ENCODE data around the gene UGT1A5.

UGT1A5 gene

DNA sequence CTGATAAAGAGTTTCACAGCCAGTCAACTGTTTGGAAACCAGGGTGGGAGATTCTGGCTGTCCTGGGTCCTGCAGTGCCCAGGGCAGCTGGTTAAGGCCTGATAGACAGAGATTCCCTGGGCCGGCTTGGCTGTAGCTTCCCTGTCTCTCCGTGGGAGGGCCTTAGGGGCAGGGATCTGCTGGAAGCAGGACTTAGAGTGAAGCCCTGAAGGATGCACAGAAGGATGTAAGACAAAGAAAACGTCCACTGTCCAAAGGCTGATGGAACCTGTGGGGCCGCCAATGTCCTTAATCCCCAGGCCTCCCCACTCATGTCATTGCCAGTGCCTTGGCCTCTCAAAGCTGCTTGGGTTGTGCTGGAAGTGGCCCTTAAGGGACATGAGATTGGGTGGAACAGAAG lies 98.4 kb downstream of the UGT1A5 start:
- DNase-seq (ENCODE audit: low read depth) = no peak

DNA sequence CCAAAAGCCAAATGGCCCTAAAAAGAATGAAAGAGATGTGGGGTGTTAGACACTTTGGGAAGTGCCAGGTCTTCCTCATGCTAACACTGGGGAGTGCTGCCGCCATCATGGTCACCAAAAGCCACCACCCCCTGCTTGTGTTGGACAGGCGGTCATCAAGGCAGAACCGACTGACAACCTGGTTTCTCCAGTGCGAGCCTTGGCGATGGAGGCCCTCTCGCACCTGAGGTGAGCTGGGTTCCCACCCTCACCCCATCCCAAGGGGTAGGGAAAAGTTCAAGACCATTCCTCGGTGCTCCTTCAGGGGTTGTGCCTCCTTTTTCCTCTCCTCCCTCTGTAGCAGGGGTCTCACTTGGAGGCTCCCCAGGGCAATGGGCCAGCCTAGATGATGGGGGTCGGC lies 99.0 kb downstream of the UGT1A5 start:
- no peak for DNase-seq (ENCODE audit: low read depth)

DNA sequence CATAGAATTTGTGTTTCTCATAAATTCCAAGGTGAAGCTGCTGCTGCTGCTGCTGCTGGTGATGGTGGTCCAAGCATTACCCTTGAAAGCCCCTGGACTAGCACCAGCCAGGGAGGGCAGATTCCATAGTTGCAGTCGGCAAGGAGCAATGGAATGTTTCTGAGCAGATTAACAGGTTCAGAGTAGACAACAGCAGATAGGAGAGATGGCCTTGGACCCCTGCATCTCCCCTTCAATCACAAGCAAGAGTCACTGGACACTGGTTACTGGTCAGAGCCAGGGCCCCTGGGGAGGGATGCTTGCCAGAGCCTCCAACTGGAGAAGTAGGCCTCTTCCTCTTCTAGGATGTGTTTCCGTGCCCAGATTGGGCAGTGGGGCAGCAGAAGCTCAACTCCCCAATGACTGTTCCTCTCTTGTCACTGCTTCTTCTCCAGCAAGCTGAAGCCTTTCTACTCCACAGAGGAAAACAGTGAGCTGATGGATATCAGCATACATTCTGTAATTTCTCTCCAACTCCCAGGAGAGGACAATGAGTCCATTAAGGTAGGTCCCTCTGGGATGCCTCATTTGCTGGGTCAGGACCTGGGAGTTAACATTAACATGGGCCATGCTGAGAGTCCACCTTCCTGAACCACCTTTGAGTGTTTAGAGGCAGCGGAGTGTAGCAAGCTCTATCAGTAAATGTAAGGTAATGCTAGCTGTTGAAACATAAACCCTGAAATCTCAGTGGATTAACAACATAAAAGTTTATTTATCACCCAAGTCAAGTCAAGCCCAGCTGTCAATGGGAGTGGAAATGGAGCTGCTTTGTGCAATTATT lies 100.7 kb downstream of the UGT1A5 start:
- DNase-seq (ENCODE audit: low read depth) = no peak

DNA sequence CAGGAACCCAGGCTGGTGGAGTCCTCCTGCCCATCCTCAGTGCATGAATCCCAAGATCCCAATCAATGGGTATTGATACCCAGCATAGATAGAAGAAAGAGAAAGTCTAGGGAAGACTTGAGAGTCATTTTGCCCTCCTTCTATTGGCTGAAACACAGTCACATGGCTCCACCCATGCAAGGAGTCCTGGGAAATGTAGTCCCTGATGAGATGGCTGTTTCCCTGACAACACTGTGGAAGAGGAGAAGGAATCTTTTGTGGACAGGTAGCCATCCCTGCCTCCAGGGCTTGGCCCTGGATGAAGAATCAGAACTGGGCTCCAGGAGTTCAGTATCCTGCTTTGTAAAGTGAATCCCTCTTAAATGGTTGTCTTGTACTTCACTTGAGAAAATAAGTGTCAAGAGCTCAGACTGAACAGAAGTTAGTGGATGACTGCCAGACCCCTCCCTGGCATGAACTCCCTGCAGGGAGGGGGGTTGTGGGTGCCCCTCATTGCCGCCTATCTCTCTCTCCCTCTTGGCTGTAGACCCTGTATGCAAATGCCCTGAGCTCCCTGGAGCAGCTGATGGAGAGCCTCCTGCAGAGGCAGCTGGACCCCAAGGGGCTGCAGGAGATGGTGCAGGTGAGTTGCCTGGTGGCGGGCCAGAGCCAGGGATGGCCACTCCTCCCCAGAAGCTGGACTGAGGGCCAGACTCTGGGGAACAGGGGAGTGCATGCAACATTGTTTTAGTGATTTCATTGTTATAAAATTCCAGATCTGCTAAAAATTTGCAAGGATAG lies 101.5 kb downstream of the UGT1A5 start:
- no peak for DNase-seq (ENCODE audit: low read depth)

DNA sequence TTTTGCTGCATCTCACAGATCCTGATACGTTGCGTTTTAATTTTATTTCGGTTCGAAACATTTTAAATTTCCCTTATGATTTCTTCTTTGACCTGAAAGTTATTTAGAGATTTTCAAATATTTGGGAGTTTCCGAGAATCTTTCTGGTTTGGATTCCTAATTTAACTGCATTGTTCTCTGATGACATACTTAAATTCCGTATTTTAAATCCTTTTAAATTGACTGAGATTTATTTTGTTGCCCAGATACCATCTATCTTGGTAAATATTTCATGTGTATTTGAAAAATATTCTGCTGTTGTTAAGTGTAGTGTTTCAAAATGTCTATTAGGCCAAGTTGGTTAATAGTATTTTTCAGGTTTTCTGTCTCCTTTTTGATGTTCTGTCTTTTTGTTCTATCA lies 103.2 kb downstream of the UGT1A5 start:
- DNase-seq (ENCODE audit: low read depth) = no peak

DNA sequence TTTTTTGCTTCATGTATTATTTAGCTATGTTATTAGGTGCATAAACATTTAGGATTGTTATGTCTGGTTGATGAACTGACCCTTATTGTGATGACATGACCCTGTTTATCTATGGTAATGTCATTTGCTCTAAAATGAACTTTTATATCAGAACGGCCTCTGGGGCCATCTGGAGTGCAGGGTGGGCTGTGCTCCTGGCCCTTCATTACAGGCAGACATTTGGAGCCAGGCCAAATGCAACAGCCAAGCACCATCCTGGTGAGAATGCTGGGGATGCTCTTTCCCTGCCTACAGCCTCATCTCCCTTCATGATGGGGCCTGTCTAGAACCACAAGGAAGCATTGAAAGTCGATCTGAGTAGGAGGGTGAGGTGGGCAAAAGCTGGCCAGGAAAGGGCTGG lies 103.6 kb downstream of the UGT1A5 start:
- no peak for DNase-seq (ENCODE audit: low read depth)

DNA sequence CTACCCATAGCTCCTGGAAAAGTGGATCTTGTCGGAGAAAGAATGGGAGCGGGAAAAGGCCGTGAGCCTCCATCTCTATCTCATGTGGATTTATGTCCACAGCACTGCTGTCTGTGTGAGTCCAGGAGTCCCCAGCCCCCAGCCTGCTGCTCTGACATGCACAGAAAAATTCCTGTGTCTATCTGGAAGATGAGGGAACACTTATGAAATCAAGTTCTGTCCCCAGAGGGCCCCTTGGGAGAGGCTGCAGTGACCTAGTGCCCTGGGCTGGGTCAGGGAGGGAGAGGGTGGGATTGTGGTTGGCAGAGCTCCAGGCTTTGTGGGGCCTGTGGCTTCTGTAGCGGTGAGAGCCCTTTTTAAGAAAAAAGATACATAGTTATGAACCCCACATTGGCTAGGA lies 104.1 kb downstream of the UGT1A5 start:
- no peak for DNase-seq (ENCODE audit: low read depth)

DNA sequence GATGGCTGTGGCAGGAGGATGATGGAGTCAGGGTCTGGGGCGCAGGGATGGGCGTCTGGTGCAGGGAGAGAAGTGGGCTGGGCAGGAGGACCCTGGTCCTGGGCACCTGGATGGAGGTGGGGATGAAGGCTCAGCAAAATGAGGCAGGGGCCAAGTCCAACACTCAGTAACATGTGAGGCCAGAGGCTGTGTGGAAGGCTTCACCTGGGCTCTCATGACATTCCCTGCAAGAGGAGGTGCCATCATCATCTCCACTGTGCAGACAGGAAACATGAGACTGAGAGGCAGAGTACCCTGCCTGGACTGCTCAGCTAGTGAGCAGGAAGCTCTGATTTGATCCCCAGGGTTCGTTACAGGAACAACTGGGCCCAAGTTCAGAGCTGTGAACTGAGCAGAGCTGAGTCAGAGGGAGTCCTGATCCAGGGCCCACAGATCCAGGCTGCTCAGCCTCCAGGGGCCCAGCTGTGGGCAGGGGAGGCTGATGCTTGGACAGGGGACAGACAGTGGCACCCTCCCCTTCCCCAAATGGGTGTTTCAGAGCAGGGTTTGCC lies 104.7 kb downstream of the UGT1A5 start:
- DNase-seq (ENCODE audit: low read depth) = no peak

DNA sequence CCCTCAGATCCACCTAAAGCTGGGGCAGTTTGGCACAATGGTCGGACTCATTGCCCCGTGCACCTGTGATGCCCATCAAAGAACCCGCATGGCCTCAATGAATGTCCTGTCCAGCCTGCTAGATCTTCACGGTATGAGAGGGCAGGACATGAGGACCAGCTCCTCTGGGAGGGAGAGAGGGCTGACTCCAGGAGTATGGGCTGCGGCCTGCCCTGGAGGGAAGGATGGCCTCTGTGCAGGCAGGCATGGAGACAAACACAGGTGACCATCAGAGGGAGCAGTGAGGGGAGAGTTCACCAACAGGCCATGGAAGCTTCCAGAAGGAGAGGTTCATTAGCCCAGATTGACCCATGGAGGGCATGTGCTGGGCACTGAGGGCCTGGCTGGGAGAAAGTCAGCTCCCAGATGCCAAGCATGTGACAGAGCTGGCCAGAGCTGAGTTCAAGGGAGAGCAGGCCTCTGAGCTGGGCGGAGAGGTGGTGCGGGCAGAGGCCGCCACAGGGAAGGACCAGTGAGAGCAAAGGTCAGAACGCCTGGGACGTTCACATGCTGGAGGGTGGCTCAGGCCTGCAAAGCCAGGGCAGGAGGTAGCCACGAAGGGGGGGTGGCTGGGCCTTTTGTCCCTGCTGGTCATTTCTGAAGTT lies 105.4 kb downstream of the UGT1A5 start:
- DNase-seq (ENCODE audit: low read depth) = no peak

DNA sequence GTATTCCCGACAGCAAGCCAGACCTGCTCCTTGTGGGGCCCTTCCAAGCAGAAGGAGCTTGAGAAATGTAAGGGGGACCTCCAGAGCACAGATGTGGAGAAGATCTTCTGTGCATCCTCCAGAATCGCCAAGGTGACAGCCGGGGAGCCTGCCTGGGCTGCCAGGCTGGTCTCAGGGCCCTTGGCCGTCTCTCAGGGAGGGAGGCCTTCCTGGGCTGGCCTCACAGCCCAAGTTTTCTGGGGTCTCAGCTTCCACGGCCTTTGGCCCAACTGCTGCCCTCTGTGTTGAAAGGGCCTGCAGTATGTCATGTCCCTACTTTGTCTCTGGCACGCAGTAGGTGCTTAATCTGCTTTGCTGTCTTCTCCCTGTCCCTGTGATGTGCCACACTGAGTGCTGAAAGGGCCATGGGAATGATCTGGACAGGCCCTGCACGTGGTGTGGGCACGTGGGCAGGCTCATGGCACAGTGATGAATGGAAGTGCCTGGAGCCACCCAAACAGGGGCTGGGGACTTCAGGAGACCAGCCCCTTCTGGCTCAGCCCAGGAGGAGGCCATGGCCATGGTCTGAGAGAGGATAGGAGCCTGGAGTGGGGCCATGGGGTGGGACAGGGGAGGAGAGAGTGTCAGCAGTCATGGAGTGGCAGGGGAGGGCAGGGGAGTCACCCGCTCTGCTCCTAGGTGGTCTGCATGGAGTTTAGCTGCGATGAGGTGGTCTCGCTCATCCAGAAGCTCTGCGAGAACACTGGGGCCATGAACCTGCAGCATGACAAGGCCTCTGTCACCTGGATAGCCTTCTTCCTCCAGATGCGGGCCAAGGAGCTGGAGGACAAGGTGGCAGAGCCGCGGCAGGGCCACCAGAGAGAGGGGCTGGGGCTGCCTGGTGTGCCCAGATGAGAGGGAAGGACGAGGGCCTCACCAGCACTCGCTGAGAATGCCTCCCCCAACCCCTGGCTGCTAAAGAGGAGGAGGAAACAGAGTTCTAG lies 106.2 kb downstream of the UGT1A5 start:
- DNase-seq (ENCODE audit: low read depth) = no peak

DNA sequence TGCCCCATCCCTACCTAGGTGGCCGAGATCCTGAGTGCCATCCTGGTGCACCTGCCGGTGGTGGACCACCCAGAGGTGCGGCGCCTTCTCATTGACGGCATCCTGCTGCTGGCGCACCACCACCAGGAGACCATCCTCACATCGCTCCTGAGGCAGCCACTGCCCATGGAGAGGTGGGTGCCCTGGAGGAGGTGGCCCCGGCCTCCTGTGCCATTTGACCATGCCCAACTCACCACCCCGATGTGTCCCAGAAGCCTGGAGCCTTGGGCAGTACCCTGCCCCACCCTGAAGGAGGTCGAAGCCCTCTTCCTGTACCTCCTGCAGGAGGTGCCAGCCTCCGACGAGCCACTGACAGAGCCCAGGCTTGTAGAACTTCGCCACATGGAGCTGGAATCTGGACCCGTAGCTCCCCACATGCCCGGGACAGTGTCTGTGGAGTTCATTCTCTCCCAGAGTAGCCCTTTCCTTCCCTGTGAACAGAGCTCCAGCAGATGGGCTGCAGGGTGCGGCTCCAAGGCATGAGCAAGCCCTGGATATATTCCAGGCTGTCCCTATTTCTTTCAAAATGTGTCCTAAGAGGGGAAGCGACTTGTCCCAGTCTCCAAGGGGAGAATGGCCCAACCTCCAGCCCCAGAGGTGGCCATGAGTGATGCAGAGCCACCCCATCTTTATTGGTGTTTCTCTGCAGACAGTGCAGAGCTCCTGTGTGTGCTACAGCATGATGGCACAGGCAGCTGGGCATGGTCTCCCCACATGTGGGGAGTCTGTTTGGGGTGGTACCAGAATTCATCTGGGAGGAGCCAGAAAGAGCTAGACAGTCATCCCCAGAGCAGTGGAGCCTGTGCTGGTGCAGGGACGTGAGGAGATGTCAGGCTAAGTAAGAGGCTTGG lies 107.4 kb downstream of the UGT1A5 start:
- no peak for DNase-seq (ENCODE audit: low read depth)

DNA sequence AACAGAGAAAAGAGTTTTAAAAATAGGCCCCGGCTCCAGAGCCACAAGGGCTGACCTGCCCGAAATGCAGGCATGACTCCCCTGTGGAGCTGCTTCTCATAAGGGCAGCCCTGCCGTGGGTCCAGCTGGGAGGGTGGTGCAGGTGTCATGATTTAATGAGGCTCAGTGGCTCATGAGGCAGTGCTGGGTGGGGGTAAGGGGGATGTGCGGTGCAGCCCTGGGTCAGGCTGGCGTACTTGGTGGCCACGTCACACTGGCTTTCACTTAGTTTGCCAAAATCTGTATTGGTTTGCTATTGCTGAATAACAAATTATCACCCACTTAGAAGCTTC lies 108.0 kb downstream of the UGT1A5 start:
- no peak for DNase-seq (ENCODE audit: low read depth)

DNA sequence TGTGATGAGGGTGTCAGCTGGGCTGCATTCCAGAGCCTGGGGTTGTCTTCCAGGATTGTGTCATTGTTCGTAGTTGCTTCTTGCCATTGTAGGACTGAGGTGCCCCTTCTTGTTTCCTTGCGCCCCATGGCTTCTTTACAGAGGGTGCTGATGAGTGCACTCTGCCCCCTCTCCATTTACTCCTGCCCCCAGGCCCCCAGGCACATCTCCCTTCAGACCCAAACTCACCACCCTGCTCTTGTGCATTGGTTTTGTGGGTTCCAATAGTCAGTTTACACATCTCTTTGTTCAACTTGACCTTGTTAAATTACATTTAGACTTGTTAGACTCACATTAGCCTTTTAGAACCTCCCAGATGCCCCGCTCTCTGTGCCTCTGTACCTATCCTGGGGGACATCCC lies 108.5 kb downstream of the UGT1A5 start:
- DNase-seq (ENCODE audit: low read depth) = no peak

DNA sequence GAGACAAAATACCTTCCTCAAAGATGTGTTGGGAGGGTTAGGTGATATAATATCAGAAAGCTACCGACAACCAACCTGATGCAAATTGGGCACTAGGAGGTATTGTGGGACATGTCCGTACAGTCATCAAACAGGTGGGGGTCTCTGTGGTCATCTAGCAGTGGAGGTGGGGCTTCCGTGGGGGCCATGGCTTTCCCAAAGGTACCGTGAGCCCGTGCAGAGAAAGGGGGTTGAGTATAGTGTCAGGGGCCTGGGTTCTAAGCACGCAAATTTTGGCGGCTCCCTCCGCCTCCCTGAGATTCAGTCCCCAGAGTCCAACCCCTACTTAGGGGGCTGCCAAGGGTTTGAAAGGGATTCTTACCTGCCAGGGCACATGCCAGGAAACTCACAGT lies 109.0 kb downstream of the UGT1A5 start:
- DNase-seq (ENCODE audit: low read depth) = no peak

DNA sequence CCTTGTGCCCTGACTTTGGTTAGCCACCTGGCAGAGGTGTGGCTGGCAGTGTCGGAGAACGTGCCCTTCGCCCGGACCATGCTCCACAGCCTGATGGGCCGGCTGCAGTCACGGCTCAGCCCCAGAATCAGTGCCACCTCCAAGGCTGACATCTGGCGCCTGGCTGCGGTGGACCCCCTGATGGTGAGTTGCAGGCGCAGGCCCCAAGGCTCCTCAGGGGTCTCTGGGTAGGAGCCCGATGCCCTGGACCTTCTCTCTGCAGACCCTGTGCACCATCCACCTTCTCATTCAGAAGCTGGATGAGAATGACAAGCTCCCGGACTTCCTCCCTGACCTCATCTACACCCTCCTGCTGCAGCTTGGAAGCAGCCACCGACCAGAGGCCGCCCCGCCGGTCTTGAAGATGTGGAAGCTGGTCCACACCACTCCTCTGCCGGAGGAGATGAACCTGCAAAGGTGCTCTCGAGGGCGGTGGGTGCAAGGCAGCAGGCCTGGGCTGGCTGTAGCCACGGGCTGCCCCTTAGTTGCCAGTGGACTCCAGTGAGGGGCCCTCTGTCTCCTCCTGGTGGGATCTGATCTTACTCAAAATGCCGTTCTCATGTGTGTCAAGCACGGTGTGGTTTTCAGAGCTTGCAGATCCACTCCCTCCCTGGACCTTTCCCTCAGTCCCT lies 109.5 kb downstream of the UGT1A5 start:
- no peak for DNase-seq (ENCODE audit: low read depth)
